Stimulated activated CD4-positive, alpha-beta T cell treated with anti-CD3 and anti-CD28 coated beads, Interleukin-15, amount 100 ng/mL, for 48 hours (primary cell): ENCODE results near the gene ECE1.
"Not testable (repeated sequence)": the region's sequence is repeated elsewhere in the genome, so short reads cannot be mapped to it uniquely, and the experiment has no call there.

Experiments used
- DNase-seq, 2 donors: peaks; one replicate each; pipeline ENCODE4 v3.0.0-alpha.2; 2020; ENCODE audit warnings: low read depth in 2 of 2

Gene ECE1

DNA sequence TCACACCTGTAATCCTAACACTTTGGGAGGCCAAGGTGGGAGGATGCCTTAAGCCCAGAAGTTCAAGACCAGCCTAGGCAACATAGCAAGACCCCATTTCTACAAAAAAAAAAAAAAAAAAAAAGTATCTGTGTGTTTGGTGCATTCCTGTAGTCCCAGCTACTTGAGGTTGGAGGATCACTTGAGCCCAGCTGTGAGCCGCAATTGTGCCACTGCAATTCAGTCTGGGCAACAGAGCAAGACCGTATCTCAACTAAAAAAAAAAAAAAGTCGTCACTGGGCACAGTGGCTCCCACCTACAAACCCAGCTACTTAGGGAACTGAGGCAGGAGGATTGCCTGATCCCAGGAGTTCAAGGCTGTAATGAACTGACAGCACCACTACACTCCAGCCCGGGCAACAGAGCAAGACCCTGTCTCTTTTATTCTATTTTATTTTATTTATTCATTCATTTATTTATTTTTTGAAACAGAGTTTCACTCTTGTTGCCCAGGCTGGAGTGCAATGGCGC, 105.0 kb downstream of the ECE1 start:
- no peak for DNase-seq

DNA sequence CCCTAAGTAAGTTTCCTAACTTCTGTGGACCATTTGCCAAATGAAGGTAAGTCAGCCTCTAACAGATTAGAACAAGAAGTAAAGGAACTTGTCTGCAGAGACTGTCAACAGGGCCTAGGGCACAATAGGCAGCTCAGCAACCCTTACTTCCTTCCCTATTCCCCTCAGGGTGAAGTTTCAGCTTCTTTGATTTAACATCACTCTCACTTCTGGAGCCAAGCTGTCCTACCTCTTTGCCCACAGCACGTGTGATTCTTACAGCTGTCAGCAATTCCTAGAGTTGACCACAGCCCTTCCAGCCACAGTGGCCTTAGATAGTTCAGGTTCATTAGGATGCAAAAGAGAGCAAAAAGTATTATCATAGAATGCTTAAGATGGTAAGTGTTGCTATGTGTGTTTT, 106.0 kb downstream of the ECE1 start:
- no peak for DNase-seq

GRCh38 chr1:21182181-21182731, 108.0 kb downstream of the ECE1 start:
- DNase-seq: no peak

GRCh38 chr1:21178271-21178670, 112.0 kb downstream of the ECE1 start:
- DNase-seq: not testable (repeated sequence)

- peak; percentile 97 to 100 for DNase-seq
Measured at GRCh38 chr1:21176586-21177555, 113.4 kb downstream of the ECE1 start, which contains the start of gene EIF4G3. Gene EIF4G3 (minus strand): TSS chr1:21176897. CDS start chr1:21002742, 174,155 bp downstream.

GRCh38 chr1:21175670-21176581, 114.3 kb downstream of the ECE1 start:
- peak in 1 of 2 donors; percentile 8 for DNase-seq

DNA sequence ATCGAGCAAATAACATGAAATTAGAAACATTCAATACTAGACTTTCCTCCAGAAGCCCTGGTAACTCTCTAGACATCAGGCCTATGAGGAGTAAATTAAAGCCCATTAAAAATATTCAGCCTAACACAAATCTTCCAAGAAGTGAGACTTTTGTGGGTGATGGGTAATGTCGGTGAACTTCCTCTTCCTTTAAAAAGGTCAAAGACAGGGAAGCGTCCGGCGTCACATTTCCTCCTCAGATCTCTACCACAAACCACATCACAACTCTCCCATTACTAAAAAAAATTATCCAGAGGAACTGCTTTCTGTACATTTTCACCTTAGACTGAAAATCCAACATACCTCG, 115.0 kb downstream of the ECE1 start:
- DNase-seq: no peak

- DNase-seq: no peak
Measured at GRCh38 chr1:21174654-21175323, 115.5 kb downstream of the ECE1 start.

- no peak for DNase-seq
Measured at GRCh38 chr1:21174230-21174629, 116.0 kb downstream of the ECE1 start.

DNA sequence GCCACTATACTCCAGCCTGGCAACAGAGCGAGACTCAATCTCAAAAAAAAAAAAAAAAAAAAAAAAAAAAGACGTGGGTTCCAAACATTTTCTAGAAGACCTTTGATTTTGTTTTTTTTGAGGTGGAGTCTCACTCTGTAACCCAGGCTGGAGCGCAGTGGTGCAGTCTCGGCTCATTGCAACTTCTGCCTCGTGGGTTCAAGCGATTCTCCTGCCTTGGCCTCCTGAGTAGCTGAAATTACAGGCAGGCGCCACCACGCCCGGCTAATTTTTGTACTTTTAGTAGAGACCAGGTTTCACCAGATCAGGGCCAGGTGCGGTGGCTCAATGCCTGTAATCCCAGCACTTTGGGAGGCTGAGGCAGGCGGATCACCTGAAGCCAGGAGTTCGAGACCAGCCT, 117.2 kb downstream of the ECE1 start:
- not testable (repeated sequence) for DNase-seq

DNA sequence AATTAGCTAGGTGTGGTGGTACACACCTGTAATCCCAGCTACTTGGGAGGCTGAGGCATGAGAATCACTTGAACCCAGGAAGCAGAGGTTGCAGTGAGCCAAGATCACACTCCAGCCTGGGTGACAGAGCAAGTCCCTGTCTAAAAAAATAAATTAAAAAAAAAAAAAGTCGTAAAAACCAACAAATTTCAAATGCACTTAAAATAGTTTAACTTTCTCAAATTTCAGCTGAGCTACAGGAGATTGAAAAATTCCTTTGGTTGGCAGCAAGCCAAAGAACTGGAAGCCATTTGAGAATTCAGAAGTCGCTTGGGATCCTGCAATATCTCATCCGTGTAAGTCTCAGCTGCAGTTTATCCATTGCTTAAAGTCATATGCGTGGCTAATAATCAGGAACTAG, 119.4 kb downstream of the ECE1 start:
- not testable (repeated sequence) for DNase-seq

- DNase-seq: no peak
Measured at GRCh38 chr1:21168444-21168843, 121.8 kb downstream of the ECE1 start.
